HG03432 (cell line): ENCODE data around the gene PLA2G2F.

Experiments used
- ATAC-seq: cut with Tn5 transposase; IDR thresholded peaks from one replicate; pipeline ENCODE4 v1.9.1; 2021; ENCODE audit warnings: mild to moderate bottlenecking, moderate library complexity; ENCODE audit not compliant: unreplicated experiment

PLA2G2F gene

GRCh38 chr1:20138961-20139550 lies at the start of gene PLA2G2F:
PLA2G2F (plus strand) TSS chr1:20139323; CDS start chr1:20139428, 105 bp downstream.
- ATAC-seq: no peak

DNA sequence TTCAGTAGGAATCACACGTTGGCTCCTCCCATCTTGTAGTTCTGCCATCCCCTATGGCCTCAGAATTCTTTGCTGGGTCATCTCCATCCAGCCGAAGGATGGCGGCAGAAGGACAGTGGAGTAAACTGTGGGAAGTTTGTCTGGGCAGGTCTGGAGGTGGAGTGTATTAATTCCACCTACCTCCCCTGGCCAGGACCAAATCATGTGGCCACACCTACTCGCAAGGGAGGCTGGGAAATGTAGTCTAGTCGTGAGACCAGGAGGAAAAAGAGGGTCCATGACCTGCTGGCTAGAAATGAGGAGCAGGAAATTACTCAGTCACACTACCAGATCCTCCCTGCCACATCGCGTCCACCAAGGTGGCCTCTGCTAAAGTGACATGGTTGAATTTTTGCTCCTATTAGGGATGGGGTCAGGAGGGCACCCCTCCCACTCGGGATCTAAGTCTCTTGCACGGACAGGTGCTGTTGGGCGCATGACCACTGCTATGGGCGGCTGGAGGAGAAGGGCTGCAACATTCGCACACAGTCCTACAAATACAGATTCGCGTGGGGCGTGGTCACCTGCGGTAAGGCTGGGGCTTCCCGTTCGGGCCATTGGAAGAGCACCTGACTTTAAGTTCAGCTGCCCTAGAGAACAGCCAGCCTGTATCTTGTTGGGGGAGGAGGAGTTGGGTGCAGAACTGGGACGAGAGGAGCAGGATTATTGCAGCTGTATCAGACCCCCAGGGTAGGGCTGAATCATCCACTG lies 49.6 kb upstream of the PLA2G2F start:
- ATAC-seq: no peak

DNA sequence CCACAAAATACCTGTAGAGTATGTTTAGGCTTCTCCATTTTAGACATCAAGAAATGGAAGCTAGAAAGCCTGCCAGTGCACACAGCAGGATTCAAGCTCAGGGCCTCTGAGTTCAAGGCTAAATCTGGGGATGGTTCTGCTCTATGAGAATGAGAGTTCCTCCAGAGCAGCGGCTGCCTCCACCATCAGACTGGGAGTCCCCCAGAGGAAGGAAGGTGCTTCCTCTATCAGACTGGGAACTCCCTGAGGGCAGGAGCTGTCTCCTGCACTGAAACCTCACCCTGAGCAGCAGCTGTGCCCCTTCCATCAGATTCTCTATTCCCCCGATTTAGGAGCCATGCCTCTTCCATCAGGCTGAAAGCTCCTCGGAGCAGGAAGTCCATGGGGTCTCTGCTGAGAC lies 49.0 kb upstream of the PLA2G2F start:
- no peak for ATAC-seq

DNA sequence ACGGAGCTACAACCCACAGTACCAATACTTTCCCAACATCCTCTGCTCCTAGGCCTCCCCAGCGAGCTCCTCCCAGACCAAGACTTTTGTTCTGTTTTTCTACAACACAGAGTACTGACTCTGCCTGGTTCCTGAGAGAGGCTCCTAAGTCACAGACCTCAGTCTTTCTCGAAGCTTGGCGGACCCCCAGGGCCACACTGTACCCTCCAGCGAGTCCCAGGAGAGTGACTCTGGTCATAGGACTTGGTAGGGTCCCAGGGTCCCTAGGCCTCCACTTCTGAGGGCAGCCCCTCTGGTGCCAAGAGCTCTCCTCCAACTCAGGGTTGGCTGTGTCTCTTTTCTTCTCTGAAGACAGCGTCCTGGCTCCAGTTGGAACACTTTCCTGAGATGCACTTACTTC lies 48.5 kb upstream of the PLA2G2F start:
- no peak for ATAC-seq

GRCh38 chr1:20093303-20093702 lies 45.8 kb upstream of the PLA2G2F start:
- ATAC-seq: no peak

DNA sequence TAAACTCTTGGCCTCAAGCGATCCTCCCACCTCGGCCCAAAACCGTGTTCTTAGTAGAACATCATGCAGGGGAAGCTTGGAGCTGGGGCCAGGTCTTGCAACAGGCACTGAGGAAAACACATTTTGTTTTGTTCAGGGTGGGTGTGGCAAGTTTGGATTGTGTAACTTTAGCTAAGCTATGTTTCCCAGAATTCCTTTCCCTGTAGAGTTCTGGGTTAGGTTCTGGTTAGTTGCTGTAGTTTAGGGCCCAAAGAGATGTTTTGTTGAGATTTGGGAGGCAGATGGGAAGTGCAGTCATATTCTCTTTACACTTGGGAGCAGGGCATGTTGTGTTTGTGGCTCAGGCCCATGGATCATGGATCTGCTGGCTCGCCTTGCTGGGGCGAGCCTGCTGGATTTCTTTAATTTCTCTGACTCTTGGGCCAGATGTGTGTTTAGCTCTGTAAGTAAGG lies 45.2 kb upstream of the PLA2G2F start:
- no peak for ATAC-seq

DNA sequence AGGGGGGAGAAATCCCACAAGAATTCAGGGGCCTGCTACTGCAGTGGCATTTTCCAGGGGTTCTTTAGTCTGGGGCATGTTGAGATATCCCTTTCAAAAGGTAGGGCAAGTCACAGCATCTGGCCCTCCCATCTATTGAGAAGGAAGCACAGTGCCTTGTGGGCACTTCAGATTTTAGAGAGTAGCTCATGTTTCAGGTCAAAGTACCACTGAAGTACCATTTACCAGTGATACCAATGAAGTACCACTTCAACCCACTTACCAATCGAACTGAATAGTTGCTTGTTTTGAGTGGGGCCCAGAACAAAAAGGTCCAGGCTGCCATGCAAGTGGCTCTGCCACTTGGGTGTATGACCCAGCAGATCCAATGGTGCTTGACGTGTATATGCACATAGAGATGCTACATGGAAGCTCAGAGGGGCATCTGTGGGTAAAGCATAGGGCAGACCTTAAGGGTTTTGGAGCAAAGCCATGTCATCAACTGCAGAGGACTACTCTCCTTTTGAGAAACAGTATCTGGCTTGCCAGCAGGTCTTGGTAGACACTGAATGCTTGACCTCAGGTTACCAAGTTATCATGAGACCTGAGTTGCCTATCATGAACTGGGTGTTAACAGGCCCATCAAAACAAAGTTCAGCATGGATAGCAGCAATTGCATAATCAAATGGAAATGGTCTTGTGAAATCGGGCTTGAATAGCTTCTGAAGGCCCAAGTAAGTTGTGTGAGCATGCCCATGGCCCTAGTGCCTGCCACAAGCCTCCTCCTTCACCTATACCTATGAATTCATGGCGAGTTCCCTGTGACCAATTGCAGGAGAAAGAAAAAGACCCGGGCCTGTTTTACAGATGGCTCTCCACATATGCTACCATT lies 43.3 kb upstream of the PLA2G2F start:
- no peak for ATAC-seq

DNA sequence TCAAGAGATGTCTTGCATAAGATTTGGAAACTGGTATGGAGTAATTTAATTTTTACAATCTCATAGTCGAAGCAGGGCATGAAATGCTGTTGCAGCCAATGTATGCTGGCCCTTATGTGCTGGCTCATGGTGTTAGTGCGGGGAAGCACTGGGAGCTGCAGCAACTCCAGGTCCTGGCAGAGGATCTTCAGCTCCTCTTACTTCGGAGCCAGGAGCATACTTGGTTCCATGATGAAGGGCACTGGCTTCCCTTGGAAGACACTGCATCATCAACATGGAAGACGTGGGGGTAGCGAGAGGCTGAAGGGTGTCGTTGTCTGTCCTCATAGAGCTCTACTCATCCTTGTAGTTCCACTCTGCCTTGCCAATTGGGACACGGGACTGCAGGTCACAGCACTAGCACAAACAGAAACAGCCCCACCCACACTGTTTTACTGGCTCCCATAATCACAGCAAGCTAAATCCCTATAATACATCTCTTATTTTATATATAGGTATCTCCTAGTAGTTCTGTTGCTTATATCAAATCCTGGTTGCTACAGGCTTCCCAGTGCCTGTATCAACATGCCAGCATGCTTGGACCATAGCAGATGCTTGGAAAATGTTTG lies 42.2 kb upstream of the PLA2G2F start:
- no peak for ATAC-seq

GRCh38 chr1:20099533-20099932 lies 39.6 kb upstream of the PLA2G2F start:
- no peak for ATAC-seq

DNA sequence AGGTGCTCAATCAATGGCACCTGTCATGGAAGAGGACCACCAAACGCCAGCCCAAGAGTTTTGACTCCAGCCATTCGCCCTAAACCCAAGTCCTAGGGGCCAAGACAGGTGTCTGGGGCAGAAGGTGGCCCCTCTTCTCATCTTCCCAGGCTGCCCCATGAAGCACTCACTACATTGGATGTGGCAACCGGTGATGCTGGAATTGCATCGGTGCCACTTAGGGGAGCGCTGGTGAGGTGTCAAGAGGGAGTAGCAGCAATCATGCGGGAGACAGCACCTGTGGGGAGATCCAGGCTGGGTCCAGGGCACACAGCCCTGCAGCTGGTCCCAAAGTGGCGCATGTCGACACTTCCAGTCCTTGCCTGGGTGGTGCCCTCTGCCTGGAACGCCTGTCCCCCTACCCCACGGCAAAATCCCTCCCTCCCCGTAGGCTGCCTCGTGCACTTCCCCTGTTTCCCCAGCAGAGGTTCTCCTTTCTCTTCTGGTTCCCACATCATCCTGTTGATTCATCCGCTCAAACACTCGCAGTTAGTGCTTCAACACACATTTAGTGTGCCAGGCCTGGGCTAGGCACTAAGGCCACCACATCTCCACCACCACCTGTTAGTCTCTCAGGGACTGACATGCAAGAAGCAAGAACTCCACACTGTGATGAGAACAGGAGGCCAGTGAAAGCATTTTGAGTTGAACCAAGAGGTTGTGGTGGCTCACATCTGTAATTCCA lies 38.3 kb upstream of the PLA2G2F start:
- no peak for ATAC-seq

- ATAC-seq: no peak
Observed at GRCh38 chr1:20102875-20103274, 36.2 kb upstream of the PLA2G2F start.

GRCh38 chr1:20105856-20106255 lies 33.3 kb upstream of the PLA2G2F start:
- ATAC-seq: no peak

- no peak for ATAC-seq
Observed at GRCh38 chr1:20107351-20107750, 31.8 kb upstream of the PLA2G2F start.

- ATAC-seq: no peak
Observed at GRCh38 chr1:20107796-20108195, 31.3 kb upstream of the PLA2G2F start.

DNA sequence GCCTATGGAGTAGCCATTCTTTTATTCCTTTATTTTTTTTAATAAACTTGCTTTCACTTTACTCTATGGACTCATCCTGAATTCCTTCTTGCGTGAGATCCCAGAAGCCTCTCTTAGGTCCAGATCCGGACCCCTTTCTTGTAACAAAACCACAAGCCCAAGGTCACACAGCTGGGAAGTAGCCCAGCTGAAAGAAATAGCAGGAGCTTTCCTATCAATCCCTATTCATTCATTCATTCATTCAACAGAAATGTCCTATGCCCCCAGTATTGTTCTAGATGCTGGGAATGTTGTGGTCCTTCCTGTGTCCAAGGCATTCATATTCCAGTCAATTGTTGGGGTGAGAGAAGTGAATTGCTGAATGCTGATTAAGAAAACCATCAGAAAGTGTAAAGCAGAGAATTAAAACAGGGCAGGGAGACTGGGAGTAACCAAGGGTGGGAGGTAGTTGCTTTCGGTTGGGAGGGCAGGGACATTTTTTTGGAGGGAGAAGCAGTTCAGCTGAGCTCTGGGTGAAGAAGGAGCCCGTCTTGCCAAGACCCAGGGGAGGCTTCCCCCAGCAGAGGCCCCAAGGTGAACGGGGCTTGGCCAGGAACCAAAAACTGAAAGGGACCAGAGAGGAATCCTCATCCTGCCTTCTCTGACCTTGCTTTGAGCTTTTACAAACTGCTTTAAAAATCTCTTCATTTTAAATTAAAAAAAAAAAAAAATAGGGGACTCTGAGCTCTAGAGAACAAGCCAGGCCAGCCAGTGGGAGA lies 30.6 kb upstream of the PLA2G2F start:
- ATAC-seq: no peak

DNA sequence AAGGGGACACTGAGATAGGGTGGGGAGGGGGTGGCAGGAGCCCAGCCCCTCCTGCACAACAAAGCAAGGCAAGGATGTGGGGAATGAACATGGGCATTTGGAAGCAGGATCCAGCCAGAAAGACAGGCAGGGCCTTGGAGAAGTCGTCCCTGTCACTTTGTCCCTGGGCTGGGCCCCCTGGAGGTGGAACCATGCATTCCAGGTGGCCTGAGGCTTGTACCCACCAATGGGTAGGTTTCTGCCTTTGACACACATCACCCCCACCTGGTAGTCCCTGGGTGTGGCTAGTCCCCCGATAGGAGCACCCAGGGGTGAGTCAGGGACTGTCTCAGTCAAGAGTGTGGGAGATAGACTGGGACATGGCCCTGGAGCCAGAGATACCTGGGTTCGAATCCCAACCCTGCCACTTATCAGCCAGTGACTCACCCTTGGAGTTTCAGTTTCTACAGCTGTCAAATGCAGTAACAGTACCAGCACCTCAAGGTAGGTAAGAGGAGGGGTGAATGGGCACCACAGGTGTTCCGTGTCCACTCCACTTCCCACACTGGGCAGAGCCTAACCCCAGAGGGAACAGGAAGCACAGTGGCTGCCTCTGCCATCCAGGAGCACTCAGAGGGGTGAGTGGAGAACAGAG lies 29.8 kb upstream of the PLA2G2F start:
- ATAC-seq: no peak

DNA sequence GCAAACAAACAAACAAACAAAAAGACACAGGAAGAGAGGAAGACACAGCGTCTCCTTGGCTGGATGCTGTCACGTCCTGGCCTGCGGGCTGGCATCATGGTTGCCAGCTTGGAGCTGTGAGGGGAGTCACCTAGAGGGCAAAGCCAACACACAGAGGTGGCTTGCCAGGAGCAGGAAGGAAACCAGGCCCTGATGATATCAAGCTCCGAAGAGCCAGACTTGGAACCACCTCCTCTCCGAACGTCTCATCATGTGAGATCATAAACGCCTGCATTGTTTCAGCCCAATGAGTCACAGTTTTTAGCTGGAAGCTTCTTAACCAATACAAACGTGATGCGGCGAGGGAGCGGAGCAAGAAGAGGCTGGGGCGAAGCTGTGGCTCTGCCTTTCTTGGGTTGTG lies 28.4 kb upstream of the PLA2G2F start:
- no peak for ATAC-seq

- ATAC-seq: no peak
Observed at GRCh38 chr1:20111452-20111851, 27.7 kb upstream of the PLA2G2F start.

DNA sequence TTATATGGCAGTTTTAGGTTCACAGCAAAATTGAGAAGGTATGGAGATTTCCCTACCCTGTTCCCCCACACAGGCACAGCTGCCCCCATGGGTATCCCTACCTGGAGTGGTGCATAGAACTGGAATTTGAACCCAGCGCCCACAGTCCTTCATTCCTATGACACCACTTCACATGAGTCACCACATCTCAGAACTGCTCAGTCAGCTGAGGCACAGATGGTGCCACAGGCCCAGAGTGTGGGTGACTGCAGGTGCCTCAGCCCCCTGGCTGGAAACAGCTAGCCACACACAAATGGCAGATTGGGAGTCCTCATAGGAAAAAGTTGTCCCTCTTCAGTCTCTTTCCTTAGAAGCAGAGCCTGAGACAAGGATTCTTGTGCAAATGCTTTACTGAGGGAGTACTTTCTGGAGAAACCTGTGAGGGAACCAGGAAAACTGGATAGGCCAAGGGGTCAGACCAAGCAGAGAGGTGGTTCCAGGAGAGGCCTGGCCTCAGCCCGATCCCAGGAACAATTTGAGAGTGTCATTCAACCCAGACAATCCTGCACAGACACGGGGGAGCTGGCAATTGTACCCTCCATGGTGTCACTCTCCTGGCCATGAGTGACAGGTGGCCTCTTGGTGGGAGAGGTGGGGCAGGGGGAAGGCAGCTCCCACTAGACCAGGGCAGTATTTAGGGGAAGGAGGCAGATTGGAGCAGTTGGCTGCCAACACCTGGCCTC lies 26.7 kb upstream of the PLA2G2F start:
- no peak for ATAC-seq
